ENCODE measurements around the gene IL5RA. TPM values are rescaled to one million over a fixed set of nuclear protein-coding genes. Genes with fewer than 3 reads are reported as not detected.

IL5RA gene
- total RNA-seq, 1 experiment from 2014 or later = not detected

DNA sequence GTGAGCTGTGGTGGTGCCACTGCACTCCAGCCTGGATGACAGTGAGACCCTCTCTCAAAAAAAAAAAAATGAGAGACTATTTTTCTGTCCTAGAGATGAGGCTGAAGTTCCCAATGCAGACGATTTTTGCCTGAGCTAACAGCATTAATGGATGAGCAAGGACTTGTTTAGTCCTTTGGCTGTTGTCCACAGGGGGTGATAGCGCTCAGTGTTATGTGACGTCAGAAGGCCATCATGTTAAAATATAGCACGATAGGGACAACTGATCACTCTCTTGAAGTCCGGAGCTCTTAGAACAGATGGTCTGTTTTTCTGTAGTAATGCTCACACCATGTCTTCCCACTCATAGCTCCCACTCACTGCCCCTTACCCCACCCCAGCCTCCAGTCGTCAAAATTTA lies 23.3 kb upstream of the IL5RA start:
- no peak overlapping the region for H3K4me3 ChIP-seq (replicated peaks in 1 of 2; ENCODE audit: low read depth in 1 of 2, low read length in 2 of 2)
- no peak overlapping the region for H3K4me2 ChIP-seq (ENCODE audit: low read length)
- H2AFZ ChIP-seq (ENCODE audit: low read depth, low read length, poor library complexity, severe bottlenecking) = no peak overlapping the region
- H3K79me2 ChIP-seq (ENCODE audit: insufficient read depth, low read length) = peaks cover 86% of the 10 kb centered on the region
- DNase-seq (ENCODE audit: low read depth, low spot score) = no peak
- no peak overlapping the region for H3K9ac ChIP-seq (ENCODE audit: low read length)
- intact Hi-C loops (cut with micrococcal nuclease) = no loop called here
- no peaks in the 10 kb centered on the region for H3K4me1 ChIP-seq (ENCODE audit: control insufficient read depth in 1 of 2, insufficient read depth in 2 of 2, low read length in 2 of 2)
- CTCF ChIA-PET = no interaction called here
- TF ChIP-seq, protein P1, sequence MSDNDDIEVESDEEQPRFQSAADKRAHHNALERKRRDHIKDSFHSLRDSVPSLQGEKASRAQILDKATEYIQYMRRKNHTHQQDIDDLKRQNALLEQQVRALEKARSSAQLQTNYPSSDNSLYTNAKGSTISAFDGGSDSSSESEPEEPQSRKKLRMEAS (IDR thresholded peaks at IDR 0.05) = no peak
- TF ChIP-seq, protein P2, sequence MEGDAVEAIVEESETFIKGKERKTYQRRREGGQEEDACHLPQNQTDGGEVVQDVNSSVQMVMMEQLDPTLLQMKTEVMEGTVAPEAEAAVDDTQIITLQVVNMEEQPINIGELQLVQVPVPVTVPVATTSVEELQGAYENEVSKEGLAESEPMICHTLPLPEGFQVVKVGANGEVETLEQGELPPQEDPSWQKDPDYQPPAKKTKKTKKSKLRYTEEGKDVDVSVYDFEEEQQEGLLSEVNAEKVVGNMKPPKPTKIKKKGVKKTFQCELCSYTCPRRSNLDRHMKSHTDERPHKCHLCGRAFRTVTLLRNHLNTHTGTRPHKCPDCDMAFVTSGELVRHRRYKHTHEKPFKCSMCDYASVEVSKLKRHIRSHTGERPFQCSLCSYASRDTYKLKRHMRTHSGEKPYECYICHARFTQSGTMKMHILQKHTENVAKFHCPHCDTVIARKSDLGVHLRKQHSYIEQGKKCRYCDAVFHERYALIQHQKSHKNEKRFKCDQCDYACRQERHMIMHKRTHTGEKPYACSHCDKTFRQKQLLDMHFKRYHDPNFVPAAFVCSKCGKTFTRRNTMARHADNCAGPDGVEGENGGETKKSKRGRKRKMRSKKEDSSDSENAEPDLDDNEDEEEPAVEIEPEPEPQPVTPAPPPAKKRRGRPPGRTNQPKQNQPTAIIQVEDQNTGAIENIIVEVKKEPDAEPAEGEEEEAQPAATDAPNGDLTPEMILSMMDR (IDR thresholded peaks at IDR 0.05 in 2 of 3, conservative IDR thresholded peaks at IDR 0.05 in 1 of 3; ENCODE audit: borderline replicate concordance in 1 of 3, insufficient read depth in 1 of 3, low read depth in 2 of 3, low read length in 2 of 3) = no peak
- TF ChIP-seq POLR2AphosphoS5 (IDR thresholded peaks at IDR 0.05; ENCODE audit: low read depth, low read length) (no peak), SRF (IDR thresholded peaks at IDR 0.05; ENCODE audit: low read depth) (no peak)
- peaks cover 30 to 35% of the 10 kb centered on the region in 2 experiments for H3K36me3 ChIP-seq (ENCODE audit: control insufficient read depth in 1 of 2, insufficient read depth in 2 of 2, low read length in 2 of 2)
- no TSS peak for BruUV-seq (replicated peaks)
- peaks cover 13% of the 10 kb centered on the region; the same call in 1 of the 2 replicates for H4K20me1 ChIP-seq (ENCODE audit: insufficient read depth)
- no peaks in the 10 kb centered on the region for H3K9me2 ChIP-seq (ENCODE audit: insufficient read depth)
- no peak overlapping the region for H3K27ac ChIP-seq (ENCODE audit: low read depth, low read length)
- RAD21 ChIA-PET (ENCODE audit: low non-redundant PET in 1 of 2, low total read pairs in 2 of 2, uncharacterized antibody in 2 of 2, unreplicated experiment in 2 of 2) = no interaction called here
- H3K9me3 ChIP-seq (ENCODE audit: control insufficient read depth in 1 of 2, insufficient read depth in 1 of 2, low read depth in 1 of 2, low read length in 2 of 2) = no peaks in the 10 kb centered on the region
- H3K27me3 ChIP-seq (ENCODE audit: insufficient read depth, low read length) = no peaks in the 10 kb centered on the region
- POLR2A ChIA-PET = no interaction called here
- ATAC-seq = no peak

DNA sequence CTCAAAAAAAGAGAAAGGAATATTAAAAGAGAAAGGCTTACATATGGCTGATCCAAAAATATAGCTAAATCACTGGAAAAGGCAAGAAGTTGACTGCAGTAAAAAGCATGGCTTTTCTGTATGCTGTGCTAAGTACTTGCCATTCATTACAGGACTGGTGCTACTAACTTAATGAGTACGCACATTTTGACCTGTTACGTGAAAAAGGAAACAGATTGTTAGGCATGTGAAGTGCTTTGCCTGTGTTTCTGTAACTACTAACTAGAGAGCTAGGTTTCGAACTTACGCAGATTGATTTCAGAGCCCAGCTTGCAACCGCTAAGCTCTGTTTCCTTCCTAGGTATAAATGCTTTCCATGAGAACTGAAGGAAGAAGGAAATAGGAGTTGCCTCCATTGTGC lies 19.4 kb upstream of the IL5RA start:
- H3K9me2 ChIP-seq (ENCODE audit: insufficient read depth) = no peaks in the 10 kb centered on the region
- no peak for DNase-seq (ENCODE audit: low read depth, low spot score)
- no peaks in the 10 kb centered on the region for H3K9me3 ChIP-seq (ENCODE audit: control insufficient read depth in 1 of 2, insufficient read depth in 1 of 2, low read depth in 1 of 2, low read length in 2 of 2)
- peaks cover 14 to 18% of the 10 kb centered on the region in 2 experiments; a peak in 3 of 4 replicates for H3K36me3 ChIP-seq (ENCODE audit: control insufficient read depth in 1 of 2, insufficient read depth in 2 of 2, low read length in 2 of 2)
- peaks cover 7% of the 10 kb centered on the region; the same call in 1 of the 2 replicates for H4K20me1 ChIP-seq (ENCODE audit: insufficient read depth)
- intact Hi-C loops (cut with micrococcal nuclease) = no loop called here
- H3K4me2 ChIP-seq (ENCODE audit: low read length) = no peak overlapping the region
- H3K27me3 ChIP-seq (ENCODE audit: insufficient read depth, low read length) = no peaks in the 10 kb centered on the region
- no peak overlapping the region for H3K4me3 ChIP-seq (replicated peaks in 1 of 2; ENCODE audit: low read depth in 1 of 2, low read length in 2 of 2)
- TF ChIP-seq ELF1 (IDR thresholded peaks at IDR 0.05; ENCODE audit: borderline replicate concordance, low read depth) = no peak
- no peak for TF ChIP-seq EGR1 (IDR thresholded peaks at IDR 0.05; ENCODE audit: low read depth)
- TF ChIP-seq CBX3 (IDR thresholded peaks at IDR 0.05; ENCODE audit: low read depth) = no peak
- TF ChIP-seq, protein P3, sequence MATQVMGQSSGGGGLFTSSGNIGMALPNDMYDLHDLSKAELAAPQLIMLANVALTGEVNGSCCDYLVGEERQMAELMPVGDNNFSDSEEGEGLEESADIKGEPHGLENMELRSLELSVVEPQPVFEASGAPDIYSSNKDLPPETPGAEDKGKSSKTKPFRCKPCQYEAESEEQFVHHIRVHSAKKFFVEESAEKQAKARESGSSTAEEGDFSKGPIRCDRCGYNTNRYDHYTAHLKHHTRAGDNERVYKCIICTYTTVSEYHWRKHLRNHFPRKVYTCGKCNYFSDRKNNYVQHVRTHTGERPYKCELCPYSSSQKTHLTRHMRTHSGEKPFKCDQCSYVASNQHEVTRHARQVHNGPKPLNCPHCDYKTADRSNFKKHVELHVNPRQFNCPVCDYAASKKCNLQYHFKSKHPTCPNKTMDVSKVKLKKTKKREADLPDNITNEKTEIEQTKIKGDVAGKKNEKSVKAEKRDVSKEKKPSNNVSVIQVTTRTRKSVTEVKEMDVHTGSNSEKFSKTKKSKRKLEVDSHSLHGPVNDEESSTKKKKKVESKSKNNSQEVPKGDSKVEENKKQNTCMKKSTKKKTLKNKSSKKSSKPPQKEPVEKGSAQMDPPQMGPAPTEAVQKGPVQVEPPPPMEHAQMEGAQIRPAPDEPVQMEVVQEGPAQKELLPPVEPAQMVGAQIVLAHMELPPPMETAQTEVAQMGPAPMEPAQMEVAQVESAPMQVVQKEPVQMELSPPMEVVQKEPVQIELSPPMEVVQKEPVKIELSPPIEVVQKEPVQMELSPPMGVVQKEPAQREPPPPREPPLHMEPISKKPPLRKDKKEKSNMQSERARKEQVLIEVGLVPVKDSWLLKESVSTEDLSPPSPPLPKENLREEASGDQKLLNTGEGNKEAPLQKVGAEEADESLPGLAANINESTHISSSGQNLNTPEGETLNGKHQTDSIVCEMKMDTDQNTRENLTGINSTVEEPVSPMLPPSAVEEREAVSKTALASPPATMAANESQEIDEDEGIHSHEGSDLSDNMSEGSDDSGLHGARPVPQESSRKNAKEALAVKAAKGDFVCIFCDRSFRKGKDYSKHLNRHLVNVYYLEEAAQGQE (IDR thresholded peaks at IDR 0.05; ENCODE audit: low read depth) = no peak
- TF ChIP-seq YY1 (IDR thresholded peaks at IDR 0.05; ENCODE audit: extremely low read depth, insufficient replicate concordance, low read depth, low read length) = no peak
- H3K9ac ChIP-seq (ENCODE audit: low read length) = no peak overlapping the region
- no peak for ATAC-seq
- H2AFZ ChIP-seq (ENCODE audit: low read depth, low read length, poor library complexity, severe bottlenecking) = no peak overlapping the region
- ChIA-PET POLR2A (no interaction called here), RAD21 (ENCODE audit: low non-redundant PET in 1 of 2, low total read pairs in 2 of 2, uncharacterized antibody in 2 of 2, unreplicated experiment in 2 of 2) (no interaction called here), CTCF (no interaction called here)
- peaks cover 3 to 18% of the 10 kb centered on the region in 2 experiments; a peak in 2 of 4 replicates for H3K4me1 ChIP-seq (ENCODE audit: control insufficient read depth in 1 of 2, insufficient read depth in 2 of 2, low read length in 2 of 2)
- BruUV-seq (replicated peaks) = no TSS peak
- H3K27ac ChIP-seq (ENCODE audit: low read depth, low read length) = no peak overlapping the region
- peaks cover 65% of the 10 kb centered on the region for H3K79me2 ChIP-seq (ENCODE audit: insufficient read depth, low read length)
